ENCODE results near the gene VAMP4.
"Not testable (repeated sequence)": the region's sequence is repeated elsewhere in the genome, so short reads cannot be mapped to it uniquely, and the experiment has no call there.

Gene VAMP4

DNA sequence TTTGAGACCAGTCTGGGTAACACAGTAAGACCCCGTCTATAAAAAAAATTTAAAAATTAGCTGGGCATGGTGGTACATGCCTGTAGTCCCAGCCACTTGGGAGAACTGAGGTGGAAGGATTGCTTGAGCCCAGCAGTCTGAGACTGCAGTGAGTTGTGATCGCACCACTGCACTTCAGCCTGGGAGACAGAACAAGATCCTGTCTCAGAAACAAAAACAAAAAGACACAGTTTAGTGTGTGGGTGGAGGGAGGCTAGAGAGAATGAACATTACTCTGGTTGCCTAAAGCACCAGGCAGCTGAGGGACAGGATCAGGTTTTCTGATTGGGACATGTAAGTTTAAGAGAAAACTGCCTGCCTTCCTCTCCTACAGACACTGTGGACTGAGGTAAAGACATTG, 42.3 kb downstream of the VAMP4 start:
- no peak for DNase-seq (ENCODE audit: low read depth in 2 of 2)

DNA sequence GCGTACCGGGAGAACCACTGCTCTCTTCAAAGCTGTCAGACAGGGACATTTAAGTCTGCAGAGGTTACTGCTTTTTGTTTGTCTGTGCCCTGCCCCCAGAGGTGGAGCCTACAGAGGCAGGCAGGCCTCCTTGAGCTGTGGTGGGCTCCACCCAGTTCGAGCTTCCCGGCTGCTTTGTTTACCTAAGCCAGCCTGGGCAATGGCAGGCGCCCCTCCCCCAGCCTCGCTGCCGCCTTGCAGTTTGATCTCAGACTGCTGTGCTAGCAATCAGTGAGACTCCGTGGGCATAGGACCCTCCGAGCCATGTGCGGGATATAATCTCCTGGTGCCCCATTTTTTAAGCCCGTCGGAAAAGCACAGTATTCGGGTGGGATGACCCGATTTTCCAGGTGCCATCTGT, 46.1 kb downstream of the VAMP4 start:
- DNase-seq (ENCODE audit: low read depth in 2 of 2), result not testable (repeated sequence)

DNA sequence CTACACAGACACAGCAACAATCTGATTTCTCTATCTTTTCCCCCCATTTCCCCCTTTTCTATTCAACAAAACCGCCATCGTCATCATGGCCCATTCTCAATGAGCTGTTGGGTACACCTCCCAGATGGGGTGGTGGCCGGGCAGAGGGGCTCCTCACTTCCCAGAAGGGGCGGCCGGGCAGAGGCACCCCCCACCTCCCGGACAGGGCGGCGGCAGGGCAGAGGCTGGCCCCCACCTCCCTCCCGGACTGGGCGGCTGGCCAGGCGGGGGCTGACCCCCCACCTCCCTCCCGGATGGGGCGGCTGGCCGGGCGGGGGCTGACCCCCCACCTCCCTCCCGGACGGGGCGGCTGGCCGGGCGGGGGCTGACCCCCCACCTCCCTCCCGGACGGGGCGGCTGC, 48.3 kb downstream of the VAMP4 start:
- DNase-seq (ENCODE audit: low read depth in 2 of 2), result not testable (repeated sequence)

DNA sequence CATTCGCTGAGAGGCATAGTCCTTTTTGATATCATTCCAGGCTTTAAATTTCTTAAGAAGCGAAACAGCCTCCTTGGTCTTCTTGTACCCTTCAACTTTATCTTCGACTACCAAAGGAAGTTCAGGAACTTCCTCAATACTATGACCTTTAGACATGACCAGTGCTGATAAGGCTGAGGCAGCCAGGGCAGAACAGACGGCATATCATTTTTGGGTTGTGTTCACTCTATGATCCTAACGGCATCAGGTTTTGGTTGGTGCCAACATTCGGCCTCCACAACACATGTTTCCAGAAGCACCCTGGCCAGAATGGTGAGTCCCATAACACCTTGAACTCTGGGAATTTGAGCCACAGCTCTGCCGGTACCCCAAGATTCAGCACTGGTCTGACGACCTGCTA, 58.0 kb downstream of the VAMP4 start:
- no peak for DNase-seq (ENCODE audit: low read depth in 2 of 2)

DNA sequence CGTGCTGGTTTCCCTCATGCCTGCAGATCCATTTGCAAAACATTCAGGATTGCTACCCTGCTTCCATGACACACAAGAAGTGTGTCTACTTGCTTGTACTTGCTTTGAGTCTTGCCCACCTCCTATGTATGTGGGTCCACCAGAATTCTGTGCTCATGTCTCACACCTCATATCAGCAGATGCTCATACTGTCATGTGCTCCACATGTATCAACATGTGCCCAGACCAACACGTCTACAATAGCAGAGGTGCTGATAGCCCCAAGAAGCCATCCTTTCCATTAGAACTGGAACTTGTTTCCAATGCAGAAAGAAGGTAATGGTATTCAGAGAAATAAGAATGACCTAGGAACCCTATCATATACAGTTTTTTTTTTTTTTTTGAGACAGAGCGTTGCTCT, 61.5 kb downstream of the VAMP4 start:
- no peak for DNase-seq (ENCODE audit: low read depth in 2 of 2)

DNA sequence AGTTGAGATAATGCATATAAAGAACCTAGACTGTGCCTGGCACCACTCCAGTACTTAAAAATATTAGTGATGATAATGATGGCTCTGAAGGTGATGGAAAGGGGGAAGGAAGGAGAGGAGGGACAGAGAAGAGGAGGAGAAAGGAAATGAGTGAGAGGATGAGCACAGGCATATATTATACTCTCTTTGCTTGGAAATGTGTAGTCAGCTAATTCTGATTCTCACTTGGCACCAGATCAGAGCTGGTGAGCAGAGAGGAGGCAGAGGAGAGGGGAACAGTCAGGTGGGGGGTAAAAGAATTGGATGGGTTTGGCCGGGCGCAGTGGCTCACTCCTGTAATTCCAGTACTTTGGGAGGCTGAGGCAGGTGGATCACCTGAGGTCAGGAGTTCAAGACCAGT, 65.0 kb downstream of the VAMP4 start:
- DNase-seq (ENCODE audit: low read depth in 2 of 2), result no peak

DNA sequence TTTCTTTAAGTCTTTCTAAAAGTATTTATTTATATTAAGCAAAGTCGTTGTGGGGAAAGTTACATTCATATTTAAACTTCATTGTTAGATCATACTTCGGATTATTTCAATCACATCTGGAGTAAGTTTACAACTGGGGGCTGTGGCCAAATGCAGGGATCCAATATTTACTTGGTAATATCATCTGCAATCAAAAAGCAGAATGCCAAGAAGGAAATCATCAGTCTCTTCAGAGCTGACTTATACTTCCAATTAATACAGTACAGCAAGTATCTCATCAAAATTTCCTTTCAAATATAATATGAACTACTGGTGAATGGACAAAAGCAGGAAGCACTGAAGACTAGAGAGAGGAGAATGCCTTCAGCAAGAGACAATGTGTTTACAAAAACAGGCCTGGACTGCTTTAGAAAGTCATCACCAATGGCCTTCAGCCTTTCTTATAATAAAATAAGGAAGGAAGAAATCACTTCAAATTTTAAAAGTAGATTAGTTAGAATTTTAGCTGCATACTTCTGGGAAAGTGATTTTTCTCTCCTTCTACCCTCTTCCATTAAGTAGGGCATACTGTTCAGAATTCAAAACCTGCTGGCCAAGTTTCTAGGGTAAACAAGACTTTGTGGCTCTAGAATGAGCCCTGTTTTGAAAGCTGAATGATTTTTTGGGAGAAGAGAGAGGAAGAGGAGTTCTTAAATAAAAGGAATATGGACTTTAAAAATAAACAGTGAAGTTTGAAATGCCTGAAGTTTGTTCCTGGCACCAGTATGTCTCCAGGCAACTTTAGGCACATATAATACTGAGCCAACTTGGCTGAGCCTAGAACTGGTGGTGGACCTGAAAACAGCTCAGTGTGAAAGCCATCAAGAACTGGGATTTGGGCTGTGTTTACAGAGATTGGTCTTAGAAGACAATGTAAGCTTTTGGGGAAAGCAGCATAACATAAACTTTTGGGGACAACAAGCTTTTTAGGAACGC, 67.1 kb downstream of the VAMP4 start:
- DNase-seq (ENCODE audit: low read depth in 2 of 2), result no peak

DNA sequence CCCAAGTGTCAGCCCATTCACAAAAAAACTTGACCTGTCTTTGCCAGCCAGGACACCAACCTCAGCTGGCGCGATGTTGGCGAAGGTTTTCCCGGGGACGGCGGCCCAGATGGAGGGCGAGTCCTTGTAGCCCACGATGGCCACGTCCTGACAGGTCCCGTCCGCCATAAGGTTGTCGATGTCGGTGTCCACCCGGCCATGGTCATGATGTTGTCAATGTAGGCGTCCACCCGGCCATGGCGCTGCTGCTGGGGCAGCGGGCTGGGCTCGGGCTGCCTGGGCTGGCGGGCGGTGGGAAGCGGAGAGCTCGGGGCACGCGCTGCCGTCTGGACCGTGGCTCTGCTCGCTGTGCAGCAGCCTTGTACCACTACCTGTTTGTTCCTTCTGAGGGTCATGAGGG, 71.1 kb downstream of the VAMP4 start:
- no peak for DNase-seq (ENCODE audit: low read depth in 2 of 2)

DNA sequence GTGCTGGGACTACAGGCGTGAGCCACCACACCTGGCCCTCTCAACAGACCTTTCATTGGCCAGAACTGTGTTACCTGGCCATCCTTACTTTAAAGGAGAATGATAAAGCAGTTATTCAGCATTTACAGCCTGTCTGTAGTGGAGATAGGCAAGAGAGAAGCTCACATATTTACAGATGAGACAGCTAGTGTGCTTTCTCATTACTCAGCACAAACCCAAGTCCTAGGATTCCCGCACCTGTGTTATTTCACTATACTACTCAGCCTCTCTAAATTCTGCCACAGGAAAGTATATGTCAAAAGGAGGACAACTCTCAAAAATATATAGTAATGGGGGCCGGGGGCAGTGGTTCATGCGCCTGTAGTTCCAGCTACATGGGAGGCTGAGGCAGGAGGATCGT, 73.5 kb downstream of the VAMP4 start:
- DNase-seq (ENCODE audit: low read depth in 2 of 2), result no peak

DNA sequence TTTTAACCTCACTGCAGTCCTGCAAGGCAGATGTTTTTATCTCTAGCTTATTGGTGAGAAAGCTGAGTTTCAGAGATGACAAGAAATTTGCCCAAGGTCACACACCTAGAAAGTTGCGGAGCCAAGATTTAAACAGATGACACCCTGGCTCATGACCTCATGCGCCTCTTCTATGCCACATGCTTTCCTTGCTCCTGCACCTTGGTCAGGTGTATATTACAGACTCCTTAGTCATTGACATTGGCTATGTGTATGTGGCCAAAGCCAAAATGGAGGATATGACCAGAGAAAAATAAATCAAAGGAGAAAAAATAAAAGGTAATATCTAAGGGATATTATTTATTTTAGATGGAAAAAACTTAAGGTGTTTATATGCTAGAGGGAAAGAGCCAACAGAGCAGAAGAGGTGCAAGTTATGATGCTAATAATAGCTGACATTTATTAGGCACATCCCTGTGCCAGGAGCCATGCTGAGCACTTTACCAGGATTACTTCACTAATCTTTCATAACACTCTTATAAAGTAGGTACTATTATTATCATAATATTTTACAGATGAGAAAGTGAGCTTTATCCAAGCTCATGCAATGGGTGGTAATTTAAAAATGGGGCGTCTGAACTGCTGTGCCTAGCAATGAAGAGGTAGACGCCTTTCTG, 75.6 kb downstream of the VAMP4 start:
- DNase-seq (ENCODE audit: low read depth in 2 of 2), result no peak

DNA sequence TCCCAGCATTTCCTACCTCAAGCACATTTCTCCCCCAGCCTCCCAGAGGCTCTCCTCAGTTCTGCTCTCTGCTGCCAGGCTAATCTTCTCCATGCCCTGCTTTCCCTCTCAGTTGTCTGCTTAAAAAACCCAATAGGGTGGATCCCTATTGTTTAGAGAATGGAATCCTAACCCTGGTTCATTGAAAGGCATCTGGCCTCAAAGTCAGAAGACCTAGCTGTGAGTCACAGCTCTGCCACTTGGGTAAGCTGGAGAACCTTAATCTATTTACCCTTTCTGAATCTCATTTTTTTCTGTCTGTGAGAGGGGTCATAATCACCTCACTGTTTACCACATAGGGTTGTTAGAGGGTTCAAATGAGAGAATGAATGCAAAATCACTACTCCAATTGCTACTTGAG, 76.9 kb downstream of the VAMP4 start:
- DNase-seq (ENCODE audit: low read depth in 2 of 2), result no peak

DNA sequence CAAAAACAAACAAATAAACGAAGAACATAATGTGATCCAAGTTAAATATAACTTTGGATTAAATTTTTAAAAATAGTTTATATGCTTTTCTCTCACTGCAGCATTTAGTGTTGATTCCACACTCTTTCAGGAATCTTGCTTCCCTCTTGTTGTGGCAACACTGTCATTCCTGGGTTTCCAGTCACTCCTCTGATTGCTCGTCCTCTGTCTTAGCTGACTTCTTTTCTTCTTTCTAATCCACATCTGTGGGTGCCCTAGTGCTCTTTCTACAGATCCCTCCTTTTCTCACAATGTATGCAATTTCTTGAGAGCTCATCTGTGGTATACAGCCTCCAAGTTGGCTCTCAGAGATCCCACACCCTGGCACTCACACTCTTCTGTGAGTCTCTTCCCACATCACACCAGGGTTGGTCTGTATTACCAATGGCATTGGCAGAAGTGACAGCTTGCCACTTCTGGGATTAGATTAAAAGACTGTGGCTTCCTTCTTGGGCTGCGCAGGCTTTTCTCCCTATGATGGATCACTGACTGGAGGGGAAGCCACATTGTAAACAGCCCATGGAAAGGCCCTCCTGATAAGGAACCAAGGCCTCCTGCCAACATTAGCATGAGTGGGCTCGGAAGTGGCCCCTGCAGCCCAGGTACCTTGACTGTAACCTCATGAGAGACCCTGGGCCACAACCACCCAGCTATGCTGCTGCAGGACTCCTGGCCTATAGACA, 77.8 kb downstream of the VAMP4 start:
- DNase-seq (ENCODE audit: low read depth in 2 of 2), result no peak

DNA sequence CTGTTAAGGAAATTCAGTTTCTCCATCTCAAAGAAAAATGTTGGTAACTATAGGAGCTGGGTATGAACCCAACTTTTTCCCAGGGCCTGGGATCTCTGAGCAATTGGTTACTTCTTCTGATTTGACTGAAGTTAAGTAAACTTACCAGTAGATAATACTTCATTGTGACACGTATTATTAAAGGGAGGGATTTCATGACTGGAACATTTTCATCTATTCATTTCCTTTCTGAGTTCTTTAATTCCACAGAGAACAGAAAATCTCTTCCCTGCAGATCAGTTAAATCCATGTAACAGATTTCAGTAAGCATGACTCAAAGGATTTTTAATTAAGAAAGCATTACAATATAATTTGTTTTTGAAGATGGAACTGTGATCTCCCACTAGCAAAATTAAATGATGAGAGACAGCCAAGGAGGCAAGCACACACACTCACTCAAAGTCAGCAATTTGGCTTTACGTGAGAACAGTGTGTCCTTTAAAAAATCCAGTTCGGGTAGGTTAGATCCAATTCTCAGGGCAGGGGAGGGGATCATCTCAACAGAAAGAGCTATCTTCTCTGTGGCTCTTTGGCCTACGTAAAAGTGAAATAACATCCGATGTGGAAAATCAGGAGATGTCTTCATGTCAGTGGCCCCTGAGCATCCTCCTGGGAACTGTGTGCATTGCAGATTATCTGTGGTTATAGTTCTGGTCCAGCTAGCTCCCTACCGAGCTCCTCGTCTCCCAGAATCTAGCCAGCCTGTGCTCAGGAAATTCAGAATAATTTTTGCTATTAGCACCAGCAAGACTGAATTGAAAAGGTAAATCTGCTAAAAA, 78.6 kb downstream of the VAMP4 start:
- DNase-seq (ENCODE audit: low read depth in 2 of 2), result no peak

DNA sequence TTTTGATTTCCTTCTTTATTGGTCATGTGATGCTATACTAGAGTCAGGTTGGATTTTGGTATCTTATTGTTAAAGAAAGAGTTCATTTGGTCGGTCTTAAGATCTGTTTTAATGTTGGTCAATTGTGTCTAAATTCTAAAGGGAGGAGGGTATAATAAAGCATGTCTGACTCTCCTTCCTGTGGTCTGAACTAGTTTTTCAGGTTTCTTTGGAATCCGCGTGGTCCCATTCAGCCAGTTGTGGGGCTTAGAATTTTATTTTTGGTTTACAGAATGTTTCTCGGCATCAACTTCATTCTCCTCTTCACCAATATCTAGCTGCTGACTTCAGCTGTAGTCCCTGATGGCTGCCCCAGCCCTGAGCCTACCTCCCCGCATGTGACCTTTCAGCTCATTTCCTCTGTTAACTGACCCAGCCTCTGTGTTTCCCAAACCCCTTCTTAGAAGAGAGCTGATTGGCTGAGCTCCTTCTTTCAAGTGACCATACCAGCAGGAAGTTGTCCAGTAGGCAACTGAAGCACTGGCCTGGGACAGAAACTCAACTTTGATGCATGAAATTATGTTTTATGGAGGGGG, 80.7 kb downstream of the VAMP4 start:
- DNase-seq (ENCODE audit: low read depth in 2 of 2), result no peak

DNA sequence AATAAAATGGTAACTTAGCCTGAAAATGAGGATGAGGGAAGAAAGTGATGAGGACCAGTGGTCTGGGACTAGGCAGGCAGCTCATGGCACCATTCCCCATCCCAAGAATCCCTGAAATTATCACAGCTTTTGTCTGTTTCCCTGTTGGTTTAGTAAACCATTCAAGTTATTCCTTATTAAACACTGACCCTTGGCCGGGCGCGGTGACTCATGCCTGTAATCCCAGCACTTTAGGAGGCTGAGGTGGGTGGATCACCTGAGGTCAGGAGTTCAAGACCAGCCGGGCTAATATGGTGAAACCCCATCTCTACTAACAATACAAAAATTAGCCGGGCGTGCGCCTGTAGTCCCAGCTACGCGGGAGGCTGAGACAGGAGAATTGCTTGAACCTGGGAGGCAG, 85.7 kb downstream of the VAMP4 start:
- DNase-seq (ENCODE audit: low read depth in 2 of 2), result not testable (repeated sequence)

DNA sequence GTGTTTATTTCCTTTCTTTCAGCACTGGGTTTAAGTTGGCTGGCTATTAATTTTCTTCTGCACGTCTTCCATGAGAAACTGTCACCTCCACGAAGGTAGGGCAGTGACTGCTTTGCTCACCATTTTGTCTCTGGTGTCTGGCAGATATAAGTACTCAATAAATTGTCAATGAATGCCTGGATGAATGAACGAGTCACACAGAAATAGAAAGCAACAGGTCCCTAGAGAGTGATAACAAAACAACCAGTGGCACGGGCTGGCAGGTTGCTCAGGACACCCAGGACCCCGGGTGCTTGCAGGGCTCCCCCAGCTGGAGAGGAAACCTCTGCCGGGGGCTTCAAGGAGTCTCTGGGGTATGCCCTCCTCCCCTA, 86.1 kb downstream of the VAMP4 start:
- no peak for DNase-seq (ENCODE audit: low read depth in 2 of 2)

DNA sequence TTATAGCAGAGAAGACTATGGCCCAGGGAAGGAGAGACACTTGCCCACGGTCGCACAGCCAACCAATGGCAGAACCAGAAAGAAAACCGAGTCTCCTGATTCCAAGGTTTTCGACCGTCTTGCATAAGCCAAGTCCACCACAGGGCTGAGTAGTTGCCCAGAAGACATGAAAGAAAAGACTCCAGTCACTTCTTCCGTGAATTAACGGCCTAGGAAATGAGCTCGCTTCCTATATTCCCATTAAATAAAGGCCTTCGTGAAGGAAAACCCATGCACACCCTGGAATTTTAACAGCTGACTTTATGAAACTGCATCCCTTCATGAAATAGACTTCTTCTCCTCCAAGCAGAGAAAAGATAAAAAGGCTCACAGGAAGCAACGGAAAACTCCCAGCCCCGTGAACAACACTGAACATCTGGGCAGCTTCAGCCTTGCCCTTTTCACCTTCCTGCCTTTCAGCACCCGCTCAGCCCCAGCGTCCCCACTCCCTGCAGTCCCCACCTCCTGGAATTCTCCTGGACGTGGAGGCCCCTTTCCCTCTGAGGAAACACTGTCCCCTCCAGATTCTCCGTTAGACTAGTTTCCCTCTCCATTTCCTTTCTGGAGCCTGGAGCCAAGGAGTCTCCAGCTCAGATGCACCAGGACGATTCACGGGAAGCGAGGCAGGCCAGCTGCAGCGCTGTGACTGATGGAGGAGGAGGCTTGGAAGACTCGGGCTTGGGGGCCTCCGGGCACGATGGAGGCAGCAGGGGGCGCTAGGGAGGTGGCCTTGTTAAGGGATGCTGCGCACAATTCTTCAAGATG, 86.7 kb downstream of the VAMP4 start:
- DNase-seq (ENCODE audit: low read depth in 2 of 2), result peak in 1 of 2 donors; percentile 10

DNA sequence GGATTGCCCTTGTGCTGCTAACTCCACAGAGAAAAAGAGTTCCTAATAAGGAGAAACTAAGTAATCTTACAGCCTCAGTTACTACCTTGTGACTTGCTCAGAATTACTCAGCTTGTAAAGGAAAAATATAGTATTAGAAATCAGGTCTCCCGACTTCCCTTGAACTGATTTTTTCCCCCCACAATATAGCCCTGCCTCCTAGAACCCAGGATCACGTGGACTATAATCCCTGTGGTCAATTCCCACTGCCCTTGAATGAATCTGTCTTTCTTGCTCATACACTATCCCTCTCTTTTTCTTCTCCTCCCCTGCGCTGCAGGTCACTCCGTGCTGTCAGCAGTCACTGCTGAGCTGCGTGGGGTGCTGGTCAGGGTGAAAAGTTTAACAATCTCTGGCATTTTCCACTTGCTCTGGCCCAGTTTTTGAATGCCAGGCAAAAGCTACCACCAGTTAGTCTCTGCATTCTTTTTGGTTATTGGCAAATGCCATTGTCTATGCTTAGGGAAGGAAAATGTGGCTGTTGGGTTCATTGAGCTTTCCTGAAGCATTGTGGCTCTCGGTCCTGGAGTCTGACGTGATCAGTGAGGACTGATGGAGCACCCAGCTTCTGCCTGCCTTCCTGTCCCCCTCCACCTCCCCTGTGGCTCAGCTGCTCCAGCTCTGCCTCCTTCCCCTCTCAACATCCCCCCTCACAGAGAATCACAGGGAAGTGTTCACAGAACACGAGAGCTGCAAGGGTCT, 87.5 kb downstream of the VAMP4 start:
- no peak for DNase-seq (ENCODE audit: low read depth in 2 of 2)

DNA sequence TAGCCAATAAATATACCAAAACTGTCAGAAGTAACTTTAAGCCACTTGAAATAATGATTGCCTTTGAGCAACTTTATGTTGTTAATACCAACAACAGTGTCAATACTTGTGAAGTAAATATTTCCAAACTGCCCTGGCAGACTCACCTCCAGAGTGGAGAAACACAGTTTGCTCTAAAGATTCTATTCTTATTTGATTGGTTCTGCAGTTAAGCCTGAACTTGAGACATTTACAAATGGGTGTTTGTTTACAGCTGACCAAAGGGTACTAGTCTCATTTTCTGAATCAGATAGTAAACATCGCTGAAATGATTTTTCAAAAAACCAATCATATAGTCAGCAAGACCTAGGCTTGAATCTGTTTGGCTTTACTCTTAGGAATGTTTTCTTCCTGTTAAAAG, 88.1 kb downstream of the VAMP4 start:
- no peak for DNase-seq (ENCODE audit: low read depth in 2 of 2)
